ENCODE measurements around the gene CD22. TPM values are rescaled to one million over a fixed set of nuclear protein-coding genes. Genes with fewer than 3 reads are reported as not detected.

CD22 gene
- total RNA-seq, 1 donor, result not detected

DNA sequence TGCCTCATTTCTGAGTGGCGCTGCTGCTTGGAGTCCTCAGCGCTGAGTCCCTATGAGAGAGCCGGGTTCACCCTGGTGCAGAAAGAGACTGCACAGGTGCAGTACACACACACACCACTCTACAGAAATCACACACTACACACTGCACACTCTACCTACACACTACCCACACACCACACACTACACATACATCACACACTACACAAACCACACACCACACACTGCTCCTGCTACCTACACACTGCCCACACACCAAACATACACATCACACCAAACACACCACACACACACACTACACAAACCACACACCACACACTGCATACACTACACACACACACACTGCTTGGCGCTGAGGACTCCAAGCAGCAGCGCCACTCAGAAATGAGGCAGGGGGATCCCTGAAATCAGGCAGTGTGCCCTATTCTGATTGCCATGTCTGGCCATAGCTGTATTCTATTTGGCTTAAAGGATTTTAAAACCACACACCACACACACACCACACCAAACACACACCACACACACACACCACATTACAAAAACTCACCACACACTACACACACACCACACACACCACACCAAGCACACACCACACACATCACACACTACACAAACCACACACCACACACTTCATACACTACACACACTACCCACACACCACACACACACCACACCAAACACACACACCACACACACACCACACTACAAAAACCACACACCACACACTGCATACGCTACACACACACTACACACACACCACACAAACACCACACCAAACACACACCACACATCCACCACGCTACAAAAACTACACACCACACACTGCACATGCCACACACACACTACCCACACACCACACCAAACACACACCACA lies 32.1 kb upstream of the CD22 start:
- TF ChIP-seq CTCF (IDR thresholded peaks at IDR 0.05; ENCODE audit: insufficient read depth, low read length), result no peak
- no peak for DNase-seq (ENCODE audit: low read depth)
- no peak overlapping the region for H3K4me3 ChIP-seq (ENCODE audit: low read depth, low read length)

- no peak for DNase-seq (ENCODE audit: low read depth)
- H3K4me3 ChIP-seq (ENCODE audit: low read depth, low read length), result no peak overlapping the region
- TF ChIP-seq CTCF (IDR thresholded peaks at IDR 0.05; ENCODE audit: insufficient read depth, low read length), result no peak
Observed at GRCh38 chr19:35297515-35297848, 31.5 kb upstream of the CD22 start.

- TF ChIP-seq CTCF (IDR thresholded peaks at IDR 0.05; ENCODE audit: insufficient read depth, low read length), result no peak
- H3K4me3 ChIP-seq (ENCODE audit: low read depth, low read length), result no peak overlapping the region
- DNase-seq (ENCODE audit: low read depth), result no peak
Observed at GRCh38 chr19:35297922-35298321, 31.1 kb upstream of the CD22 start.

GRCh38 chr19:35298561-35298972 lies 30.4 kb upstream of the CD22 start:
- TF ChIP-seq CTCF (IDR thresholded peaks at IDR 0.05; ENCODE audit: insufficient read depth, low read length), result no peak
- H3K4me3 ChIP-seq (ENCODE audit: low read depth, low read length), result no peak overlapping the region
- DNase-seq (ENCODE audit: low read depth), result no peak

- TF ChIP-seq CTCF (IDR thresholded peaks at IDR 0.05; ENCODE audit: insufficient read depth, low read length), result no peak
- no peak overlapping the region for H3K4me3 ChIP-seq (ENCODE audit: low read depth, low read length)
- no peak for DNase-seq (ENCODE audit: low read depth)
Observed at GRCh38 chr19:35299523-35300338, 29.3 kb upstream of the CD22 start.

DNA sequence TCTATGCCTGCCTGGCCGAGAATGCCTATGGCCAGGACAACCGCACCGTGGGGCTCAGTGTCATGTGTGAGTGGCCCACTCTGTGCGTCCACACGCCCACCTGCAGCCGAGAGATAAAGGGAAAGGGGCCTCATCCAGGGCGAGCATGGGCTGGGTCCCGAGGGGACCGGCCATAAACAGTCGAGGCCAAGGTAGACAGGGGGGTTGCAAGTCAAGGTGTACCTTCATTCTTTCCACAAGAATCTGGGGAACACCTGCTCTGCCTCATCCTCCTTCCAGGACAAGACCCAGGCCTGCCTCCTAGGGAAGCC lies 28.7 kb upstream of the CD22 start:
- no peak for DNase-seq (ENCODE audit: low read depth)
- TF ChIP-seq CTCF (IDR thresholded peaks at IDR 0.05; ENCODE audit: insufficient read depth, low read length), result no peak

More for the DNA sequence above, 28.7 kb upstream of the CD22 start:
- no peak overlapping the region for H3K4me3 ChIP-seq (ENCODE audit: low read depth, low read length)
